GM18505 (cell line): ENCODE results near the gene SINHCAF.

Source experiments
- ATAC-seq: cut with Tn5 transposase; IDR thresholded peaks from one replicate; pipeline ENCODE4 v1.9.1; 2021; ENCODE audit not compliant: unreplicated experiment
- POLR2A ChIP-seq: IDR thresholded peaks from 4 replicates; pipeline ENCODE4 v1.6.1; 2011; ENCODE audit warnings: borderline replicate concordance; ENCODE audit not compliant: insufficient read depth, insufficient read length; ENCODE audit errors: extremely low read depth

Gene SINHCAF

GRCh38 chr12:31323391-31324115, 2.4 kb downstream of the SINHCAF start:
- no peak for TF ChIP-seq POLR2A
- ATAC-seq: peak; percentile 24

GRCh38 chr12:31322801-31323207, 3.1 kb downstream of the SINHCAF start:
- ATAC-seq: no peak
- no peak for TF ChIP-seq POLR2A

- ATAC-seq: no peak
- no peak for TF ChIP-seq POLR2A
Observed at GRCh38 chr12:31321897-31322228, 4.1 kb downstream of the SINHCAF start.

- TF ChIP-seq POLR2A: no peak
- no peak for ATAC-seq
Observed at GRCh38 chr12:31321186-31321896, 4.6 kb downstream of the SINHCAF start.

- TF ChIP-seq POLR2A: no peak
- no peak for ATAC-seq
Observed at GRCh38 chr12:31318657-31319269, 7.2 kb downstream of the SINHCAF start.

GRCh38 chr12:31317471-31318395, 8.2 kb downstream of the SINHCAF start:
- no peak for ATAC-seq
- no peak for TF ChIP-seq POLR2A

GRCh38 chr12:31316891-31317290, 9.1 kb downstream of the SINHCAF start:
- no peak for ATAC-seq

GRCh38 chr12:31315784-31316465, 10.0 kb downstream of the SINHCAF start:
- ATAC-seq: no peak

More at GRCh38 chr12:31316891-31317290, 9.1 kb downstream of the SINHCAF start:
- no peak for TF ChIP-seq POLR2A

GRCh38 chr12:31315044-31315715, 10.8 kb downstream of the SINHCAF start:
- TF ChIP-seq POLR2A: no peak
- ATAC-seq: no peak

More at GRCh38 chr12:31315784-31316465, 10.0 kb downstream of the SINHCAF start:
- TF ChIP-seq POLR2A: no peak

GRCh38 chr12:31312431-31312830, 13.5 kb downstream of the SINHCAF start:
- no peak for ATAC-seq
- TF ChIP-seq POLR2A: no peak

- no peak for TF ChIP-seq POLR2A
Observed at GRCh38 chr12:31311634-31312258, 14.2 kb downstream of the SINHCAF start.

GRCh38 chr12:31310488-31310887, 15.5 kb downstream of the SINHCAF start:
- no peak for TF ChIP-seq POLR2A
- no peak for ATAC-seq

More at GRCh38 chr12:31311634-31312258, 14.2 kb downstream of the SINHCAF start:
- no peak for ATAC-seq

GRCh38 chr12:31309279-31309678, 16.7 kb downstream of the SINHCAF start:
- no peak for ATAC-seq
- TF ChIP-seq POLR2A: no peak
